ENCODE measurements around the gene VCL. TPM values are rescaled to one million over a fixed set of nuclear protein-coding genes. Genes with fewer than 3 reads are reported as not detected.
"Not testable (repeated sequence)": the region's sequence is repeated elsewhere in the genome, so short reads cannot be mapped to it uniquely, and the experiment has no call there.

The VCL gene
- total and polyA plus RNA-seq, 2 of the 8 experiments (the other 6 are each of a cell fraction or from before 2014, with no cell fraction given) = 119 to 377 TPM

- CTCF ChIA-PET (ENCODE audit: partially characterized antibody) = interaction anchor here (1.3 kb wide), 1 partner anchor 68 kb away, joined by 3 read pairs; no protein-coding TSS in a partner anchor
- DNase-seq (ENCODE audit: low read depth in 1 of 2, low spot score in 2 of 2) = no peak
Measured at GRCh38 chr10:74145133-74145532, 147.2 kb downstream of the VCL start.

GRCh38 chr10:74146980-74147379, 149.1 kb downstream of the VCL start:
- FAIRE-seq; H2BK20ac ChIP-seq (ENCODE audit: low read length); H2BK120ac ChIP-seq (replicated peaks; ENCODE audit: low read depth, low read length); H3K18ac ChIP-seq (ENCODE audit: extremely low read depth, low read length); H3K9ac ChIP-seq (replicated peaks in 1 of 4; ENCODE audit: extremely low read depth in 1 of 4, low read depth in 3 of 4, low read length in 3 of 4); H4K5ac ChIP-seq (ENCODE audit: insufficient read length, low read depth, low read length); H3K4me2 ChIP-seq (ENCODE audit: insufficient read depth in 1 of 2, low read depth in 2 of 2, low read length in 2 of 2); H3K79me1 ChIP-seq (ENCODE audit: low read depth, low read length); H2BK15ac ChIP-seq (ENCODE audit: low read length); H3K4ac ChIP-seq (replicated peaks; ENCODE audit: insufficient read length, low read depth, low read length); H3K36me3 ChIP-seq (ENCODE audit: control insufficient read depth in 2 of 4, insufficient read depth in 4 of 4, low read length in 3 of 4); H3K4me3 ChIP-seq (ENCODE audit: extremely low read depth in 1 of 4, insufficient read depth in 2 of 4, low read depth in 3 of 4, low read length in 4 of 4); H2AFZ ChIP-seq (ENCODE audit: low read length); DNase-seq (ENCODE audit: low read depth in 1 of 2, low spot score in 2 of 2); H4K8ac ChIP-seq (ENCODE audit: extremely low read depth, insufficient read depth, low read length); H3K14ac ChIP-seq (ENCODE audit: insufficient read length); H3K23ac ChIP-seq (ENCODE audit: insufficient read length); H2BK5ac ChIP-seq (ENCODE audit: low read depth, low read length); H3K27me3 ChIP-seq (replicated peaks in 1 of 4; ENCODE audit: control insufficient read depth in 3 of 4, extremely low read depth in 1 of 4, insufficient read depth in 3 of 4, low read length in 3 of 4); H2BK12ac ChIP-seq (ENCODE audit: low read depth, low read length); H4K91ac ChIP-seq (replicated peaks; ENCODE audit: insufficient read length, low read length); H3K27ac ChIP-seq (ENCODE audit: low read depth, low read length); H3K9me3 ChIP-seq (ENCODE audit: insufficient read depth in 2 of 2, low read depth in 1 of 2, low read length in 1 of 2); H3K4me1 ChIP-seq (replicated peaks in 1 of 4; ENCODE audit: control insufficient read depth in 3 of 4, insufficient read depth in 4 of 4, low read length in 3 of 4); H4K20me1 ChIP-seq (replicated peaks in 1 of 2; ENCODE audit: control insufficient read depth in 1 of 2, insufficient read depth in 2 of 2, low read length in 2 of 2); H3K56ac ChIP-seq (replicated peaks; ENCODE audit: insufficient read length, low read depth, low read length); H2AK5ac ChIP-seq (ENCODE audit: low read depth, low read length): not testable (repeated sequence)
- ChIA-PET CTCF (ENCODE audit: partially characterized antibody) (interaction anchor here (0.8 to 2.7 kb wide), 2 partner anchors 8 to 65 kb away, joined by 3 to 11 read pairs; no protein-coding TSS in a partner anchor), POLR2A (ENCODE audit: partially characterized antibody) (interaction anchor here (0.8 to 1.1 kb wide), 2 partner anchors 22 to 24 kb away, joined by 3 to 4 read pairs; no protein-coding TSS in a partner anchor)
- Histone ChIP-seq H3K23me2 (ENCODE audit: low read depth, low read length) (peaks cover 12% of the 10 kb centered on the region), H3K79me2 (ENCODE audit: control insufficient read depth in 1 of 2, insufficient read depth in 2 of 2, low read length in 2 of 2) (peaks cover 0 to 40% of the 10 kb centered on the region in 2 experiments; a peak in 2 of 4 replicates)
- WGBS, 2 experiments (ENCODE audit: extremely low coverage in 1 of 2, insufficient coverage in 1 of 2, insufficient read length in 1 of 2, insufficient replicate concordance in 2 of 2, low coverage in 1 of 2, low lambda C conversion rate in 2 of 2, missing lambda C conversion rate in 1 of 2) = 97% methylated on average over 10 of the region's 10 CpGs; no CpG with 5 or more reads in 1 of the 2 experiments

More at GRCh38 chr10:74145133-74145532, 147.2 kb downstream of the VCL start:
- no peak overlapping the region for H4K8ac ChIP-seq (ENCODE audit: extremely low read depth, insufficient read depth, low read length)
- H3K27ac ChIP-seq (ENCODE audit: low read depth, low read length) = no peak overlapping the region
- H4K5ac ChIP-seq (ENCODE audit: insufficient read length, low read depth, low read length) = no peak overlapping the region
- peaks cover 0 to 2% (median under 1%) of the 10 kb centered on the region in 4 experiments; a peak in 1 of 7 replicates for H3K4me1 ChIP-seq (replicated peaks in 1 of 4; ENCODE audit: control insufficient read depth in 3 of 4, insufficient read depth in 4 of 4, low read length in 3 of 4)
- H3K23ac ChIP-seq (ENCODE audit: insufficient read length) = no peak overlapping the region
- no peak overlapping the region for H3K4me3 ChIP-seq (ENCODE audit: extremely low read depth in 1 of 4, insufficient read depth in 2 of 4, low read depth in 3 of 4, low read length in 4 of 4)
- no peak overlapping the region for H2BK120ac ChIP-seq (replicated peaks; ENCODE audit: low read depth, low read length)
- no peak overlapping the region for H3K4ac ChIP-seq (replicated peaks; ENCODE audit: insufficient read length, low read depth, low read length)
- H3K4me2 ChIP-seq (ENCODE audit: insufficient read depth in 1 of 2, low read depth in 2 of 2, low read length in 2 of 2) = no peak overlapping the region
- H3K9ac ChIP-seq (replicated peaks in 1 of 4; ENCODE audit: extremely low read depth in 1 of 4, low read depth in 3 of 4, low read length in 3 of 4) = no peak overlapping the region
- peaks cover 6% of the 10 kb centered on the region for H3K23me2 ChIP-seq (ENCODE audit: low read depth, low read length)
- H2AK5ac ChIP-seq (ENCODE audit: low read depth, low read length) = no peak overlapping the region
- POLR2A ChIA-PET (ENCODE audit: partially characterized antibody) = interaction anchor here (0.8 to 1.6 kb wide), 2 partner anchors 33 to 35 kb away, joined by 3 to 5 read pairs; no protein-coding TSS in a partner anchor
- no peak overlapping the region for H3K14ac ChIP-seq (ENCODE audit: insufficient read length)
- no peak overlapping the region for H3K56ac ChIP-seq (replicated peaks; ENCODE audit: insufficient read length, low read depth, low read length)
- WGBS, 2 experiments (ENCODE audit: extremely low coverage in 1 of 2, insufficient coverage in 1 of 2, insufficient read length in 1 of 2, insufficient replicate concordance in 2 of 2, low coverage in 1 of 2, low lambda C conversion rate in 2 of 2, missing lambda C conversion rate in 1 of 2) = 90% methylated on average over 2 of the region's 2 CpGs; no CpG with 5 or more reads in 1 of the 2 experiments
- peaks cover 2% of the 10 kb centered on the region for H3K79me1 ChIP-seq (ENCODE audit: low read depth, low read length)
- H3K18ac ChIP-seq (ENCODE audit: extremely low read depth, low read length) = no peak overlapping the region
- H2BK20ac ChIP-seq (ENCODE audit: low read length) = no peak overlapping the region
- no peak for TF ChIP-seq SIX5 (IDR thresholded peaks at IDR 0.05; ENCODE audit: low read depth, low read length)
- no peak overlapping the region for H4K91ac ChIP-seq (replicated peaks; ENCODE audit: insufficient read length, low read length)
- H2BK12ac ChIP-seq (ENCODE audit: low read depth, low read length) = no peak overlapping the region
- no peak overlapping the region for H2AFZ ChIP-seq (ENCODE audit: low read length)
- no peaks in the 10 kb centered on the region for H3K27me3 ChIP-seq (replicated peaks in 1 of 4; ENCODE audit: control insufficient read depth in 3 of 4, extremely low read depth in 1 of 4, insufficient read depth in 3 of 4, low read length in 3 of 4)
- H2BK5ac ChIP-seq (ENCODE audit: low read depth, low read length) = no peak overlapping the region
- no peaks in the 10 kb centered on the region for H3K36me3 ChIP-seq (ENCODE audit: control insufficient read depth in 2 of 4, insufficient read depth in 4 of 4, low read length in 3 of 4)
- peaks cover 1 to 5% of the 10 kb centered on the region in 2 experiments for H4K20me1 ChIP-seq (replicated peaks in 1 of 2; ENCODE audit: control insufficient read depth in 1 of 2, insufficient read depth in 2 of 2, low read length in 2 of 2)
- H2BK15ac ChIP-seq (ENCODE audit: low read length) = no peak overlapping the region
- no peak for FAIRE-seq
- no peaks in the 10 kb centered on the region for H3K9me3 ChIP-seq (ENCODE audit: insufficient read depth in 2 of 2, low read depth in 1 of 2, low read length in 1 of 2)
- H3K79me2 ChIP-seq (ENCODE audit: control insufficient read depth in 1 of 2, insufficient read depth in 2 of 2, low read length in 2 of 2) = peaks cover 0 to 37% of the 10 kb centered on the region in 2 experiments; a peak in 2 of 4 replicates

Data from H1 (cell line).